Measurements from ENCODE around the gene CD244.

GRCh38 chr1:160807247-160807646 lies 55.4 kb downstream of the CD244 start:
- TF ChIP-seq CTCF (IDR thresholded peaks at IDR 0.05): no peak
- TF ChIP-seq POLR2AphosphoS5 (IDR thresholded peaks at IDR 0.05): no peak
- no peak for TF ChIP-seq POLR2A (IDR thresholded peaks at IDR 0.05)

Measured in upper lobe of left lung (tissue), 4 donors.